GM18517 (cell line): Measurements from ENCODE around the gene C9orf78.

Experiments used
- ATAC-seq: cut with Tn5 transposase; IDR thresholded peaks from one replicate; pipeline ENCODE4 v1.9.1; 2021; ENCODE audit warnings: mild to moderate bottlenecking, moderate library complexity; ENCODE audit not compliant: unreplicated experiment

The C9orf78 gene

GRCh38 chr9:129868023-129868871 lies 33.2 kb upstream of the C9orf78 start:
- ATAC-seq, result no peak

- ATAC-seq, result no peak
Observed at GRCh38 chr9:129867136-129868022, 32.3 kb upstream of the C9orf78 start.

- no peak for ATAC-seq
Observed at GRCh38 chr9:129866394-129867135, 31.5 kb upstream of the C9orf78 start.

DNA sequence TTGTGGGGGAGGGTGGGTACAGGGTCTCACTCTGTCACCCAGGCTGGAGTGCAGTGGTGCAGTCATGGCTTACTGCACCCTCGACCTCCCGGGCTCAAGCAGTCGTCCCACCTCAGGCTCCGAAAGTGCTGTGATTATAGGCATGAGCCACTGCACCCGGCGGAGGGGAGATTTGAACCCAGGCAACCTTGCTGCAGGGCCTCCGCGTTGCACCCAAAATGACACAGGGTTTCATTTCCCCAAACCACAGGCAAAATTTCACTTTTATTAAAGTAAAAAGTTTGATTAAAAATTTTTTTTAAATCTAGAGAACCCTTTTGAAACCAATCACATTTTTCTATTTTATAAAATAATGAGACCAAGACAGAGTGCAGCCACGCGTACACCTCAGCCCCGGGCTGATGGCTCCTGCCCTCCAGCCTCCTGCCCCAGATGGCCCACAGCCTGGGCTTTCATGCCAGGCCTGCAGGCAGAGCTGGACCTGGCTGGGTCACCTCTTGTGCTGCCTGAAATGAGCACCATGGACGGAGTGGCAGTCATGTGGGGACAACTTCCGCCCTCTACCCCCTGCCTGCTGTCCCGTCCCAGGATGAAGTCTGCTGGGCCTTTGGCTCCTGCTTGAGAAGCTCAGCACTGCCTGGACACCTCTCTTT lies 30.7 kb upstream of the C9orf78 start:
- ATAC-seq, result no peak

- ATAC-seq, result no peak
Observed at GRCh38 chr9:129864991-129865647, 30.0 kb upstream of the C9orf78 start.

- no peak for ATAC-seq
Observed at GRCh38 chr9:129863059-129863690, 28.1 kb upstream of the C9orf78 start.

- no peak for ATAC-seq
Observed at GRCh38 chr9:129861447-129861827, 26.4 kb upstream of the C9orf78 start.

DNA sequence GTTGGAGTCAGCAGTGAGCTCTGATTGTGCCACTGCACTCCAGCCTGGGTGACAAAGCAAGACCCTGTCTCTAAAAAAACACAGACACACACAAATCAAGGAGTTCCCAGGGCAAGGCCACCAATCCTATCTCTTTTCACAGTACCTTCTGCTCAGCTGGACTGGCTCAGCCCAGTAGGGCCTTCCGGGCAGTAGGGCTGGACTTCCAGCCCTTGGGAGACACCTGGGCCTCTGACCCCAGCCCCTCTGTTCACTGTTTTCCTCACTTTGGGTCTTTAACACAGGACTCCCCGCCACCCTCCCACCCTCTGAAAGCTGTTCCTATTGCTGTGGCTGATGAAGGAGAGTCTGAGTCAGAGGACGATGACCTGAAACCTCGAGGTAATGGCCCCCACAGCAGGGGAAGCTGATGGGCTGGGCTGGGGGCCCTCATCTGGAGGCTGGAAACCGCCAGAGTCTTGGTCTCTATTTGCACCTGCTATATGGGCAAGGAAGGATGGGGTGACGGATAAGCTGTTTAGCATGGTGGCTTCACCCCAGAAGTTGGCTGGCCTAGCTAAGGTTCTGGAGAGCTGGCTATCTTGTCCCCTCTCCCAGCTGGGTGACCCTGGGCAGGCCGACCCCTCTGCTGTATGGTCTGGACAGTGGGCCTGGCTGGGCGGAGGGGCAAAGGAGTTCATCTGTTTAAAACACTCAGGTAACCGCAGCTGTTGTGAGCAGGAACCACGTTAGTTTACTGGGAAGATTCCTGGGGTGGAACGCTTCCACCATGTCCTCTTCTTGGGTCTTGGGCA lies 25.8 kb upstream of the C9orf78 start:
- ATAC-seq, result no peak

- no peak for ATAC-seq
Observed at GRCh38 chr9:129858167-129858962, 23.3 kb upstream of the C9orf78 start.

- no peak for ATAC-seq
Observed at GRCh38 chr9:129857207-129857606, 22.1 kb upstream of the C9orf78 start.

DNA sequence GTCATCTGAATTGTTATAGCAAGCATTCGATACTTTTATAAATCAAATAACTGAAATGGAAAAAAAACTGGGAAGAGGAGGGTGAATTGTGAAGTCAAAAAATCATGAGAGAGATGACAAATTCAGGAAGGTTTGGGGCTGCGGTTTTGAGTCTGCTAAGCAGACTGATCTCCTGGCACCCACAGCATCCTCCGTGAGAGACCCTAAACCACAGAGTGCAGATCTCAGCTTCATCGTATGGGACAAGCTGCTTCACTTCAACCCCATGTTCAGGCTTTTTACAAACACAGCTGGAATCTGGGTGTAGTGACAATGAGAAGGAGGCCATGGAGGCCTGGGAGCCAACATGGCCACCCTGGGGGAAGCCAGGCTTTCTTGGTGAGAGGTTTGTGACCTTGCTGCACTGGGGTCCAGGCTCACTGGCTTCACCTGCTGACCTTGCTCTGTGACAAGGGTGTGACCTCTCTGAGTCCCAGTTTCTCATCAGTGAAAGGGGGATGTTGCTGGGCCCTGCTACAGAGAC lies 19.6 kb upstream of the C9orf78 start:
- no peak for ATAC-seq

DNA sequence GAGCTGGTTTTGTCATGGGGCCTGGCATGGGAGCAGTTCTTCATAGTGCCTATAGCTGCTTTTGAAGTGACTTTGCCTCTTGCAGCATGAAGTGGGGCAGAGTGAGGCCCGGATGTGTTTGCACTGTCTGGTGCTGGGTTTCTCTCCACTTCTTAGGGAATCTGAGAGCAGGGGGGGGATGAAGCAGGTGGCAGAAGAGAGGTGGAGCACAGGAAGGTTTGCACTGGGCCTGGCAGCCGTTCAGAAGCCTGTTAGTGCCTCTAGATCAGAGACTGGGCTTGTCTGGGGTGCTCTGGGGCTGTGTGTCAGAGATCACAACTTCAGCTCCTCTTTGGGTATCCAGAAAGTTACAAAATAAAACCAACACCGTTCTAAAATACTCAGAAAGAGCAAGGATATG lies 18.5 kb upstream of the C9orf78 start:
- ATAC-seq, result no peak

DNA sequence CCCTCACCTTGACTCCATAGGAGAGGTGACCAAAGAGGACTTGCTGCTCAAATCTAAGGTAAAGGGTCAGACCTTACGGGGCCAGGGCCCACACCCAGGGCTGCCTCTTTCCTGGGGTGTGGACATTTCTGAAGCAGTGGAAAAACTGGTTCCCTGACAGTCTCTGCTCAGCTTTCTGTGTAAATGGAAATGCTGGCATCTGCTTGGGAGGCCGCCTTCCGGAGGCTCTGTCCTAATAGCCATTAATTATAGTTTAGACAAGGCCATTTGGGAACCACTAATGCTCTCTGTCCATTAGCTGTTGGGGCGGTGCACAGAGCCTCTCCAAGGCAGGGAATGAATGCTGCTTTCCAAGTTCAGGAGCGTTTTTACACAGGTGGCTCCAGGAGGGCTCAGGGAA lies 17.5 kb upstream of the C9orf78 start:
- ATAC-seq, result no peak

DNA sequence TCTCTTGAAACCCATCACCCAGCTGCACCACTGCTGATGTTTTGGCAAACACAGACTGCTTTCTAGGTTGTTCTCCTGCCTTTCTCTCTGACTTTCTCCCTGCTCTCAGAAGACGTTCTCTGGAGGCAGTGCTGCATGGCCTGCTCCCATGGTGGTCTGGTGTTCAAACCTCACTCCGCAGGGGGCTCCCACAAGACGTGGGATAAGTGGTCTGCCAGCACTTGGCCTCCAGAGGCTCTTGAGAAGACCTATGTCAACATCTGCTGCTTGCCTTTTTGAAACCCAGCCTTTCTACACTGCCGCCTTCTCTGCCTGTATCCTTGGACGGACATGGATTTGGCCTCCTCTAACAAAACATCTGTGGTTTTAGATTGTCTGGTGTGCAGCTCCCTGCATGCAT lies 16.7 kb upstream of the C9orf78 start:
- ATAC-seq, result no peak

- no peak for ATAC-seq
Observed at GRCh38 chr9:129850821-129851550, 15.9 kb upstream of the C9orf78 start.

GRCh38 chr9:129849901-129850300 lies 14.8 kb upstream of the C9orf78 start:
- ATAC-seq, result no peak

DNA sequence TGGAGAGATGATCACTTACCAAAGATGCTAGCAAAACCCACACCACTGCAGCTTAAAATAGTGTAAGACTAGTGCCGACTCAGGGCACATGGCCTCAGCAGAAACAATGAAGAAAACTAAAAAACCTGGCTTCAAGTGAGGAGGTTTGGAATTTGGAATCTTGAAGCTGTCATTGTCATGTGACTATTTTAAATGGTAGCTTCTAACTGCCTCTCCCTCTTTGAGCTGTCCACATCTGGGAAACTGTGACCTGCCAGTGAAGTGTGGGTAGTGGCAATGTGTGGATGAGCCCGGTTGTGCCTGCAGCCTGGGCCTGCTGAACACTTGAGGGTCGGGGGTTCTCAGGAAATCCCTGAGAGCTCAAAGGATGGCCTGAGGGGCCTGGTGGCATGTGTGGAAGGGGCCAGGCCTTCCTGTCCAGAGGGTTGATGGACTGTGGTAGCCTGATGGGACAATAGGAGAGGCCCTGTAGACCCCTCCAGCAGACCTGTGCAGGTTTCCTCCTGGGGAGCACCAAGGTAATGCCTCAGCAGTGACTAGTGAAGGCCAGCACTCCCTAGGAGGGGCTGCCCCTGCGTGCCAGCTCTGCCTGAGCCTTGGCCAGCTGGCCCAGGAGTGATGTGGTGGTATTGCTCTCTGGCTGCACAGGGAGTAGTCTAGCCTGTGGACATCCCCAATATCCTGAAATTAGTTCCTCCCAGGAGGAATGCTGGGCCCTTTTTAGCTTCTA lies 13.8 kb upstream of the C9orf78 start:
- ATAC-seq, result no peak
